HepG2 (cell line): ENCODE measurements around the gene SCYGR2. TPM values are rescaled to one million over a fixed set of nuclear protein-coding genes. Genes with fewer than 3 reads are reported as not detected.

ENCODE experiments used
- ATAC-seq: fragments of 200-7000 bp; cut with Tn5 transposase; 3 replicates; pipeline ENCODE4 v1.9.1; 2020; ENCODE audit warnings: mild to moderate bottlenecking, moderate library complexity
- BruUV-seq: library from RNA; stranded (reverse); fragments of 400-500 nt; replicated peaks from 2 replicates; lab custom pipeline; 2021; lab: Mats Ljungman, UMichigan
- CTCF ChIA-PET: fragments of 300-600 bp; formaldehyde crosslinking; extraction: SDS; loops from one replicate; lab custom pipeline; 2021; ENCODE audit warnings: low total read pairs, inconsistent platforms, low intra/inter-chr PET ratio; lab: Yijun Ruan, JAX
- POLR2A ChIA-PET: fragments of 350-600 bp; sonication (Branson Sonifier 250); formaldehyde crosslinking; loops from one replicate; lab custom pipeline; 2020; ENCODE audit warnings: antibody characterized with exemption, inconsistent platforms; lab: Yijun Ruan, JAX
- DNase-seq: peaks from one replicate; pipeline ENCODE4 v3.0.0-alpha.2; 2015; ENCODE audit warnings: low spot score
- FAIRE-seq: peaks from 3 replicates; lab custom pipeline; 2011; peaks lifted over from hg19 to GRCh38; lab: Jason Lieb, UNC
- H2AFZ ChIP-seq: one replicate; pipeline ENCODE4 v1.6.1; 2011; ENCODE audit warnings: low read length, inconsistent platforms
- H3K27ac ChIP-seq: fragments of 300-600 bp; 3 replicates; pipeline ENCODE4 v1.8.0; 2011; ENCODE audit warnings: mixed run types, mild to moderate bottlenecking, mixed read lengths, low read length, inconsistent platforms; ENCODE audit not compliant: insufficient read depth; ENCODE audit errors: extremely low read length
- H3K27me3 ChIP-seq, 2 experiments: fragments of 200-600 bp in 1 of 2; 2 replicates in 1 of 2; 3 replicates in 1 of 2; pipeline versions ENCODE4 v1.6.0 to v1.8.0; 2011; ENCODE audit warnings: low read length in 2 of 2, mild to moderate bottlenecking in 2 of 2, moderate library complexity in 2 of 2, inconsistent platforms in 1 of 2; ENCODE audit not compliant: insufficient read depth in 2 of 2, control insufficient read depth in 1 of 2
- H3K36me3 ChIP-seq, 2 experiments: fragments of 200-600 bp in 1 of 2; replicated peaks in 1 of 2; 2 replicates in 1 of 2; 3 replicates in 1 of 2; pipeline versions ENCODE4 v1.5.1 to v1.8.0; 2011; ENCODE audit warnings: low read length in 2 of 2, inconsistent platforms in 1 of 2; ENCODE audit not compliant: insufficient read depth in 2 of 2, control insufficient read depth in 1 of 2
- H3K4me1 ChIP-seq: 2 replicates; pipeline ENCODE4 v1.5.1; 2012; ENCODE audit warnings: low read length, inconsistent platforms; ENCODE audit not compliant: insufficient read depth
- H3K4me2 ChIP-seq: 2 replicates; pipeline ENCODE4 v1.6.0; 2011; ENCODE audit warnings: low read depth, low read length, inconsistent platforms
- H3K4me3 ChIP-seq, 3 experiments: fragments of 200-600 bp in 1 of 3; sonication (generic), shearing (Covaris generic) in 1 of 3; replicated peaks in 1 of 3; 2 replicates each; pipeline ENCODE4 v1.5.1; 2011 to 2016; ENCODE audit warnings: low read length in 3 of 3, inconsistent platforms in 2 of 3, low read depth in 2 of 3, mild to moderate bottlenecking in 2 of 3, control low read depth in 1 of 3, mixed read lengths in 1 of 3; ENCODE audit not compliant: insufficient read depth in 1 of 3
- H3K79me2 ChIP-seq: one replicate; pipeline ENCODE4 v1.6.1; 2011; ENCODE audit warnings: low read length, inconsistent platforms; ENCODE audit not compliant: insufficient read depth
- H3K9ac ChIP-seq: 2 replicates; pipeline ENCODE4 v1.6.0; 2011; ENCODE audit warnings: mild to moderate bottlenecking, low read depth, low read length, inconsistent platforms; ENCODE audit not compliant: insufficient read depth
- H3K9me3 ChIP-seq: 2 replicates; pipeline ENCODE4 v1.5.1; 2012; ENCODE audit warnings: mild to moderate bottlenecking, low read length
- H4K20me1 ChIP-seq: 2 replicates; pipeline ENCODE4 v1.6.0; 2011; ENCODE audit warnings: inconsistent platforms, mild to moderate bottlenecking, low read length, moderate library complexity; ENCODE audit not compliant: insufficient read depth
- CC2D1A ChIP-seq: sonication (generic); formaldehyde crosslinking; IDR thresholded peaks from 2 replicates; pipeline ENCODE4 v1.8.1; 2023; ENCODE audit warnings: mild to moderate bottlenecking, missing genetic modification reagents
- FOXK2 ChIP-seq: fragments of 450-650 bp; IDR thresholded peaks from 2 replicates; pipeline ENCODE4 v1.6.1; 2016
- GLI4 ChIP-seq: sonication (generic); formaldehyde crosslinking; IDR thresholded peaks from 2 replicates; pipeline ENCODE4 v1.5.1; 2020; ENCODE audit warnings: missing genetic modification reagents, mild to moderate bottlenecking, moderate library complexity, borderline replicate concordance
- GMEB2 ChIP-seq: IDR thresholded peaks from 2 replicates; pipeline ENCODE4 v1.6.1; 2016; ENCODE audit warnings: missing biosample characterization, missing genetic modification reagents, low read depth
- NR2C2 ChIP-seq: sonication (generic); formaldehyde crosslinking; IDR thresholded peaks from 2 replicates; pipeline ENCODE4 v1.4.0; 2020; ENCODE audit warnings: missing genetic modification reagents, mild to moderate bottlenecking, moderate library complexity, borderline replicate concordance
- ZFP1 ChIP-seq: IDR thresholded peaks from 2 replicates; pipeline ENCODE4 v1.6.1; 2016
- ZNF567 ChIP-seq: sonication (generic); formaldehyde crosslinking; IDR thresholded peaks from 2 replicates; pipeline ENCODE4 v1.8.1; 2023; ENCODE audit warnings: mild to moderate bottlenecking, missing genetic modification reagents, borderline replicate concordance
- WGBS: methylation state at CpG from one replicate; pipeline ENCODE4 v1.1.6; 2017; ENCODE audit warnings: low lambda C conversion rate; 5-methylcytosine and 5-hydroxymethylcytosine counted together
- in situ Hi-C: cut with HindIII; loops from 2 replicates; pipeline ENCODE4 v1.10.0; 2017; ENCODE audit warnings: low pct_unique_long_range_greater_than_20kb; ENCODE audit not compliant: extremely low pct_ligation_motif_present
- intact Hi-C: fragments of 100-400 bp; cut with micrococcal nuclease; formaldehyde crosslinking; loops from one replicate; pipeline ENCODE4 v1.10.0; 2022; ENCODE audit not compliant: unreplicated experiment
- polyA plus RNA-seq, 8 experiments: library from polyadenylated mRNA; depleted of rRNA in 3 of 8; stranded (reverse) in 7 of 8; unstranded in 1 of 8; fragments of >200 nt; fragmentation: Illumina TruSeq in 4 of 8; extraction: Trizol in 4 of 8; gene quantifications; 2 replicates each; pipeline versions ENCODE4 v1.2.1 to v1.2.3, GENCODE V29; 2011 to 2016; ENCODE audit warnings: low read depth in 4 of 8, missing spikeins in 1 of 8, mixed read lengths in 1 of 8; ENCODE audit not compliant: insufficient read depth in 1 of 8
- total RNA-seq, 5 experiments: library from RNA; depleted of rRNA; stranded (reverse); fragments of >200 nt; fragmentation: Illumina TruSeq; extraction: Trizol; gene quantifications; 2 replicates each; pipeline ENCODE4 v1.2.3, GENCODE V29; 2016; ENCODE audit warnings: low read depth in 1 of 5

Gene SCYGR2
- total and polyA plus RNA-seq, 2 of the 13 experiments (the other 11 are each of a cell fraction or from before 2014, with no cell fraction given), result not detected

GRCh38 chr2:227632827-227633226, 34.1 kb downstream of the SCYGR2 start (continued):
- TF ChIP-seq ZNF567 (no peak), NR2C2 (no peak)

GRCh38 chr2:227634201-227634600, 35.5 kb downstream of the SCYGR2 start:
- H2AFZ ChIP-seq, result no peak overlapping the region
- no peak for DNase-seq
- 40% methylated on average over 3 of the region's 3 CpGs for WGBS
- no peaks in the 10 kb centered on the region for H3K4me1 ChIP-seq
- ChIA-PET CTCF (no interaction called here), POLR2A (no interaction called here)
- FAIRE-seq, result no peak
- no peaks in the 10 kb centered on the region for H4K20me1 ChIP-seq
- intact Hi-C loops (no loop called here), in situ Hi-C loops (no loop called here)
- no TSS peak for BruUV-seq
- no peak for TF ChIP-seq GLI4
- TF ChIP-seq ZFP1 (CRISPR knock-in tag), result no peak
- no peak for TF ChIP-seq GMEB2 (CRISPR knock-in tag)
- TF ChIP-seq FOXK2, result no peak
- no peak for TF ChIP-seq CC2D1A (CRISPR knock-in tag)
- TF ChIP-seq, all 625 proteins: peak for 0
- Histone ChIP-seq H3K36me3 (no peaks in the 10 kb centered on the region), H3K9me3 (no peaks in the 10 kb centered on the region), H3K9ac (no peak overlapping the region), H3K27me3 (peaks cover 0 to 5% of the 10 kb centered on the region in 2 experiments; a peak in 1 of 5 replicates), H3K4me2 (no peak overlapping the region), H3K4me3 (no peak overlapping the region), H3K27ac (no peak overlapping the region), H3K79me2 (no peaks in the 10 kb centered on the region)
- ATAC-seq, result no peak
